Right ventricle myocardium superior (tissue), 1 donor: ENCODE data around the gene PHLDA3. TPM values are rescaled to one million over a fixed set of nuclear protein-coding genes. Genes with fewer than 3 reads are reported as not detected.
A peak's percentile ranks its signal among the peaks of the same experiment; 100 is the strongest.

Source experiments
- ATAC-seq: fragments of 200-7000 bp; cut with Tn5 transposase; one replicate; pipeline ENCODE4 v1.9.1; 2020; ENCODE audit warnings: mild to moderate bottlenecking; ENCODE audit not compliant: poor library complexity
- DNase-seq: peaks from one replicate; pipeline ENCODE4 v3.0.0-alpha.2; 2020
- intact Hi-C: fragments of 100-400 bp; cut with DNase I; formaldehyde crosslinking; loops from one replicate; pipeline ENCODE4 v1.11.2; 2022
- long read RNA-seq: library from polyadenylated mRNA; unstranded; transcript quantifications from one replicate; pipeline ENCODE4 v2.0.0, GENCODE V29; 2021
- total RNA-seq: library from RNA; stranded (reverse); fragmentation: NEBNext Ultra II Directional; extraction: Animal tissue kit (Norgen Biotek cat#: 25700); gene quantifications from one replicate; pipeline ENCODE4 v1.2.1, GENCODE V29; 2021
- donor health status: DM: no; HTN: yes; CAD: no; lungs with severe emphysema.

PHLDA3 gene
- total RNA-seq = 21.5 TPM
- long read RNA-seq, transcript PHLDA3-202 (2 exons, 2,640 nt) = major isoform, 82 of 86 reads
- long read RNA-seq, partial matches to known transcripts = 0 of 86 reads
- long read RNA-seq, other reads (novel, unspliced or antisense) = 3 of 86 reads

DNA sequence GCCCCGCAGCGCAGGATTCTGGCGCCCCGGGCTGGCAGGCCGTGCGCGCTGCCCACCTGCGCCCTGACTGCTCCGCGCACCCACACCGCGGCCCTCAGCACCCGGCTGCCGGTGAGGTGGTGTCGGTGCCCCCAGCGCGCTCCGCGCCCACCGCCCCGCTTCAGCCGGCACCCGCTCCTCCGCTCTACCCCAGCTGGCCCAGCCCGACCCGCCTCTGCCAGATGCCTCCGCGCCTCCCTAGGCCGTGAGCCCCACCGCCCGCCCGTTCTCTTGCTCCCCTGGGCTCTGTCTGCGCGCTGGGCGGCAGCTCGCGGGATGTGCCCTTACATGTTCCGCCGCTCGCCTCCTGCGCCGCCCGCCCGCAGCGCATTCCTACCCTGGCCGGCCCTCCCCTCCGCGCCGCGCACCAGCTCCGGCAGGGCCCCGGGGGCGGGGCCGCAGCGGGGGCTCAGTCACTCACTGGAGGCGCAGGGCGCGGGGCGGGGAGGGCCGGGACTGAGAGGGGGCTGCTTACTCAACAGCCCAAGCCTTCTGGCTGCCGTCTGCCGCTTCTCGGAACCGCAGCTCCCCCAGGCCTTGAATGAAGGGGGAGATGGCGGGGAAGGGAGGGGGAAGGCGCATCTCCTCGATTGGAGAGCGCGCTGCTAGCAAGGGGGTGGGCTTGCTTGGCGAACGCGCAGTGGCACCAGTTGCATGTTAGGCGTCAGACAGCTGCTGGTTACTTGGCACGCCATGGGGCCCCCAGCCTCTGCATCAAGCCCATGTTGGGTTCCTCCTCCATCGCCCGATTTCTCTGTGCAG is at the start of gene PHLDA3:
Gene PHLDA3 (minus strand): TSS at position 345 of the 801 bp plus-strand sequence. CDS start 402 bp downstream, outside the sequence.
- intact Hi-C loops = no loop called here
- ATAC-seq = peak; percentile 88
- peak; percentile 95 for DNase-seq

DNA sequence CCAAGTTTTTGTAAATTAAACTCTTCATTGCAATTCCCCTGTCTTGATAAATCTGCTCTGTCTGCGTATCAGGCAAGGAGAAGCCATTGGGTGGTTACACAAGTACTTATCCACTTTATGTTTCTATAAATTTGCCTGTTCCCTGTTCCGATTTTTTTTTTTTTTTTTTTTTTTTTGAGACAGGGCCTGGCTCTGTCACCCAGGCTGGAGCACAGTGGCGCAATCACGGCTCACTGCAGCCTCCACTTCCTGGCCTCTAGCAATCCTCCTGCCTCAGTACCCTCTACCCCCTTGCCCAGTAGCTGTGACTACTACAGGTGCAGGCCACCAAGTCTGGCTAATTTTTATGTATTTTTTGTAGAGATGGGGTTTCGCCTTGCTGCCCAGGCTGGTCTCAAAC is 49.1 kb upstream of the PHLDA3 start:
- intact Hi-C loops = no loop called here

DNA sequence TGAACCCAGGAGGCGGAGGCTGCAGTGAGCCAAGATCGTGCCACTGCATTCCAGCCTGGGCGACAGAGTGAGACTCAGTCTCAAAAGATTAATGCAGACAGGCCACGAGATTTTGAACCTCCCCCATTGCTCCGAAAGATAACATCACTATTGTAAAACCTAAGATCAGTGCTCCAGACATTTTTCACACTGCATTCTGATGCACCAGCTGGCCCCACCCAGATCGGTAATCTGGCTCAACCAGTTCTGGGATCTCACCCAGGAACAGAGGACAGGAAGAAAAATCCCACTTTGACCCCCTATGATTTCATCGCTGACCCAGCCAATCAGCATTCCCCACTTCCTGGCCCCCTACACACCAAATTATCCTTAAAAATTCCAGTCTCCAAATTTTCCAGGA is 48.6 kb upstream of the PHLDA3 start:
- no peak for ATAC-seq
- intact Hi-C loops = no loop called here

More for the DNA sequence above, 49.1 kb upstream of the PHLDA3 start:
- ATAC-seq (no peak), DNase-seq (no peak)

DNA sequence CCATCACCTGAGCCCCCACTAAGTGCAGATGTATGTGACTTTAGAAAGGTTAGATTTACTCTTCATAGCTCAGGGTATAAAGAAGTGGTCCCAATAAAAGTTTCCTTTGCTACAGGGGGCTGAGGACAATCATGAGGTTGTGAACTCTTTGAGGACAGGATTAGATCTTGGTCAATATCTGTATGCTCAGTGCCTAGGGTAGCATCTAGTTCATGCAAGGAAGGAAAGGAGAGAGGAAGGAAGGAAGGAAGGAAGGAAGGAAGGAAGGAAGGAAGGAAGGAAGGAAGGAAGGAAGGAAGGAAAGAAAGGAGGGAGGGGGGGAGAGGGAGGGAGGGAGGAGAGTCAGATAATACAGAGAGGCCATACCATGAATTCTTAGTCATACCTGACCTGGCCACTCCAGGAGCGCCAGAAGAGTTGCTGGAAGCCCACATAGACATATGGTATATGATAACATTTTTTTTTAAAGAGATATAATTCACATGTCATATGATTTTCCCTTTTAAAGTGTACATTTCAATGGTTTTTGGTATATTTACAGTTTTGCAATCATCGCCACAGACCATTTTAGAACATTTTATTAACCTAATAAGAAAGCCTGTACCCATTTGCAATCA is 47.6 kb upstream of the PHLDA3 start:
- no peak for ATAC-seq
- DNase-seq = no peak
- intact Hi-C loops = no loop called here

More for the DNA sequence above, 48.6 kb upstream of the PHLDA3 start:
- no peak for DNase-seq

DNA sequence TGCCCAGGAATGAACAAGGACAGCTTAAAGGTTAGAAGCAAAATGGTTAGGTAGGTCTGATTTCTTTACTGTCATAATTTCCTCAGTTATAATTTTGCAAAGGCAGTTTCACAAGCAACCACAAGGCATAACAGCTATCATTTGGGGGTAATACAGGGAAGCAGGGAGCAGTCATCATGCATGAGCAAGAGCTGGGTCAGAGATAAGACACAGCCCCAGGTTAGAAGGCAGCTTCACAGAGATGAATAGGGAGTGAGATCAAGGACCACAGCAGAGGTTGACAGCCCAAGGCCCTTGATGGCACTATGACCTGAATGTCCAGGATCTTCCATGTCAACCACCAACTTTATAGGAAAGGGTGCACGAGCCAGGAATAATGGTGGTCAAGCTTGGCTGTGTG is 46.9 kb upstream of the PHLDA3 start:
- intact Hi-C loops = no loop called here
- DNase-seq (no peak), ATAC-seq (no peak)

DNA sequence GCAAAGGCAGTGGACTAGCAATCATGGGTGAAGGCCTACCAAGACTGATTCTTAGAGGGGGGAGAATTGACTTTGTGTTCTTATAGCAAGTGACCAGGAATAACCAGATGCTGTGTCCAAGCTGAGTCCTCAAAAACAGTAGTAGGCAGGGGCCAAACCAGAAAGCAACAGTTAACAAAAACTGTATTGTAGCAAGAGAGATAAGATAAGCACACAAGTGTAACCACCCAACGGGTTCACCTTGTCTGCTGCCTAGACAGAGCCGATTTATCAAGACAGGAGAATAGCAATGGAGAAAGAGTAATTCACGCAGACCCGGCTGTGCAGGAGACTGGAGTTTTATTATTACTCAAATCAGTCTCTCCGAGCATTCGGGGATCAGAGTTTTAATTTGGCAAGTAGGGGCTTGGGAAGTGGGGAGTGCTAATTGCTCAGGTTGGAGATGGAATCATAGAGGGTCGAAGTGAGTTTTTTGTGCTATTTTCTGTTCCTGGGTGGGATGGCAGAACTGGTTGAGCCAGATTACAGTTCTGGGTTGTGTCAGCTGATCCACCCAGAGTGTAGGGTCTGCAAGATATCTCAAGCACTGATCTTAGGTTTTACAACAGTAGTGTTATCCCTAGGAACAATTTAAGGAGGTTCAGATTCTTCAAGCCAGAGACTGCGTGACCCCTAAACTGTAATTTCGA is 46.2 kb upstream of the PHLDA3 start:
- ATAC-seq (no peak), DNase-seq (no peak)
- intact Hi-C loops = no loop called here

DNA sequence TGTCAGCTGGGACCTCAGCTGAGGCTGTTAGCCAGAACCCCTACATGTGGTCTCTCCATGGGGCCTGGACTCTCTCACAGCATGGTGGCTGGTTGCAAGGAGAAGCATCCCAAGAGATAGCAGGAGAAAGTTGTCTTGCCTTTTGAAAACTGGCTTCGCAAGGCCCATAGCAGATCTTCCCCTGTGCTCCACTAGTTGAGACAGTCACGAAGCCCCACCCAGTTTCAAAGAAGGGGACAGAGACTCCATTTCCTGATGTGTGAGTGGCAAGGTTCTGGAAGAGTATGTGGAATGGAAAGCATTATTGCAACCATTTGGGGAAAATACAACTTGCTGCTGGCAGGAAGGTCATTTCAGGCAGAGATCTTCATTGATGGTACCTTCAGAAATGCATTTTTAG is 45.5 kb upstream of the PHLDA3 start:
- DNase-seq (no peak), ATAC-seq (no peak)
- intact Hi-C loops = loop anchor here (5.0 kb wide), 1 partner anchor 67 kb away; no protein-coding TSS in a partner anchor

DNA sequence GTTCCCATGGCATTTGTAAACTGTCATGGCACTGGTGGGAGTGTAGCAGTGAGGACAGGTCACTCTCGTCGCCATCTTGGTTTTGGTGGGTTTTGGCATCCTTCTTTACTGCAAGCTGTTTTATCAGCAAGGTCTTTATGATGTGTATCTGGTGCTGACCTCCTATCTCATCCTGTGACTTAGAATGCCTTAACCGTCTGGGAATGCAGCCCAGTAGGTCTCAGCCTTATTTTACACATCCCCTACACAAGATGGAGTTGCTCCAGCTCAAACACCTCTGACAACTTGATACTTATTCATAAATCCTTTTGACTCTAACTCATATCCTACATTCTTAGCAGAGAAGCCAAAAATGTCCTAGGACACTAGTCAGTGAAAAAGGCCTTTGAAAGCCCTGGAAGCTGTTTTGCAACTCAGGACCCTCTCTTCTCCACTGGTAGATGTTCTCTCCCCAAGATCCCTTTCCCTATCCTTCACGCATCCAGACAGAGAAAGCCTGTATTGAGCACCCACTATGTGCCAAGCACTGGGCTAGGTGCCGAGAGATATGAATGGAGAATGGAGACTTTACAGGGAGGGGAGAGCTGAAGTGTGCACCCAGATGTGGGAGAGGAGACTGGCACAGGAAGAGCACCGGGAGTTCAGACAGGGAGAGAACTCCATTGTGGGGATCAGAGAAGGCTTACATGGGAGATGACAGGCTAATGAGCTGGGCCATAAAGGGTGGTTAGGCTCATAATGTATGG is 44.7 kb upstream of the PHLDA3 start:
- DNase-seq (no peak), ATAC-seq (no peak)
- intact Hi-C loops = loop anchor here (1.0 to 5.0 kb wide), 2 partner anchors 31 to 66 kb away; no protein-coding TSS in a partner anchor

DNA sequence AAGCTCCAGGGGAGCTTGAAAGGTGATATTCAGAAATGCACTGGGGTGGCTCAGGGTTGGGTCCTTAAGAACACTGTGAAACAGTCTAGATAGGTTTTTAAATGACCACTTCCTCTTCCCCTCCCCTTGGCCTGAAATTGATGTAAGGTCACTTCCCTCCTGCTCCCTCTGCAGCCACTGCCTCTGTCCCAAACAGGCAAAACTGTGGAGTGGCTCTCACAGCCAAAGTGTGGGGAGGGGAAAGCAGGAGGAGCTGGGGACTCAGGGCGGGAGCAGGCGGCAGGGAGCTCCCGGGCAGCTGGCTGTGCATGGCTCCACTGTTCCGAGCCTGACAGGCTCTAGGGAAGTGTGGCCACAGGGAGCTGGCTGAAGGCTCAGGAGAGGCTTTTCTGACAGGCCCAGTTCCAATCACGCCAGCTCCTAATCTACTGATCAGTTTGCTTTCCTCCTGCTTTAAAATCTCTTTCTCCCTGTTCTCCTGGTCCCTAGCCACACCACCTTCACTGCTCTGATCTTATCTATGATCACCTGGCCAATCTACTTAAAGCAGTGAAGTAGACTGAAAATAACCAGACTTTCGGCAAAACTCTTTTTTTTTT is 43.1 kb upstream of the PHLDA3 start:
- intact Hi-C loops = loop anchor here (5.0 kb wide), 1 partner anchor 65 kb away; no protein-coding TSS in a partner anchor
- ATAC-seq (peak; percentile 82), DNase-seq (peak; percentile 82)

DNA sequence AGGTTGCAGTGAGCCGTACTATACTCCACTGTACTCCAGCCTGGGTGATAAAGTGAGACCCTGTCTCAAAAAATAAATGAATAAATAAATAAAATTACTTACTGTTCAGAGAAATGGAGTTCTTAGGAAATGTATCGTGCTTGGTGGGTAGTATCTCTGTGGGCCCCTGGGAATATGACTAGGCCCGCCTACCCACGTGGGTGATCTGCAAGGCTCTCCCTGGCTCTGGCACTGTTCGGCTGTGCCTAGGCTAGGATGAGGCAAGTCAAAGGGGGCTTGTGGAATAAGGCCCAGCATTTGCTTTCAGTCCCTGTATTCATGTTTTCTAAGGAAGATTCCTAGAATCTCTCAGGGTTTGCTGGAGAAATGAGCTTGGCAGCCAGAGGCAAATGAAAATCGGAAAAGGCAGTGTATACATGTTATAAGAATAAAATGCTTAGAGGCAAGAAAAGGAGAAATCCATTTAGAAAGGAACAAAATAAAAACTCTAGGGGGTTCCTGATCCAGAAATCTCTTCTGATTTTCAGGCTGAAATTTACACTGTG is 42.5 kb upstream of the PHLDA3 start:
- no peak for DNase-seq
- no peak for ATAC-seq
- intact Hi-C loops = loop anchor here (5.0 kb wide), 1 partner anchor 64 kb away; no protein-coding TSS in a partner anchor

DNA sequence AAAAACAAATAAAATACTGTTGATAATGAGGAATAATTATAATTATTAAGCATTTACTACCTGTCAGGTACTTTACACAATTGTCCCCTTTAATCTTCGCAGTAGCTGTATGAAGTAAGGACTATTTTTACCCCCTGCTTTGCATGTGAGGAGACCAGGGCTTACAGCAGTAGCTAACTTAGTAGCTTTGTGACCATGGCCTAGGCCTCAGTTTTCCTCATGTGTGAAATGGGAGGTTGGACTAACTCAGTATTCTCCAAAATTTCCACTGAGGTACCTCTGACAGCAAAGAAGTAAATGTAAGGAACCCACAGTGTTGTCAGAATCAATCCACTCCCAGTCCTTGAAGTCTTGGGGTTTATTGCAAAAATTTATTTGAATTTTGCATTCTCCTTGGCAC is 41.7 kb upstream of the PHLDA3 start:
- DNase-seq (no peak), ATAC-seq (no peak)
- intact Hi-C loops = loop anchor here (5.0 kb wide), 1 partner anchor 63 kb away; no protein-coding TSS in a partner anchor

DNA sequence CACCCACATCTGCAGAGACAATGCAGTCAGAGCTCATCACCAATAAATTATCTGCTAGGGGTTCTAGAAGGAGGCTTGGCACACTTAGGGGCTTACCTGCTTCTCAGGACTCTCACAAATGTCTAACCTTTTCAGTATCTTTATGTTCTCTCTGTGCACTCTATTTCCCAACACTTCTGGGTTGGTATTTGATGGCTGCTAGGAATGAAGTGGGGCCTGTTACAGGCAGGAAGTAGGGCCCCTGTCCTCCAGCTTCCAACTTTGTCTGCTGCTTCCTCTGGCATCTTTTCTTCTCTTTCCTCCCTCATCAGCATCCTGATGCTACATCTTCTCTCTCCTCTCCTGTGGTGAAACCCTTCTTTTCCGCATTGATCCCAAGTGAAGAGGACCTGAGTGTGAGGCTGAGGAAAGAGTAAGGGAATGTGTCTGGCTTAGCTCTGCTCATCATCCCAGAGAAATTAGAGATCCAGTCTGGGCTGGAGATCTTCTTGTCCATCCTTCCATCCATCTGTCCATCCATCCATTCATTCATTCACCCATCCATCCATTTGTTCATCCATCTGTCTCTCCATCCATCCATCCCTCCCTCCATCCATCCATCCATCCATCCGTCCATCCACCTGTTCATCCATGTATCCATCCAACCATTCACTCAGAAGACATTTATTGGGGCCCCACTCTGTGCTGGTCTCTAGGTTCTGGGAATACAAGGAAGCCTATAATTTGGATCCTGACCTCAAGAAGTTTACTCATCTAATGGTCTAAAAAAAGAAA is 40.8 kb upstream of the PHLDA3 start:
- no peak for ATAC-seq
- DNase-seq = no peak
- intact Hi-C loops = loop anchor here (5.0 kb wide), 1 partner anchor 62 kb away; no protein-coding TSS in a partner anchor

DNA sequence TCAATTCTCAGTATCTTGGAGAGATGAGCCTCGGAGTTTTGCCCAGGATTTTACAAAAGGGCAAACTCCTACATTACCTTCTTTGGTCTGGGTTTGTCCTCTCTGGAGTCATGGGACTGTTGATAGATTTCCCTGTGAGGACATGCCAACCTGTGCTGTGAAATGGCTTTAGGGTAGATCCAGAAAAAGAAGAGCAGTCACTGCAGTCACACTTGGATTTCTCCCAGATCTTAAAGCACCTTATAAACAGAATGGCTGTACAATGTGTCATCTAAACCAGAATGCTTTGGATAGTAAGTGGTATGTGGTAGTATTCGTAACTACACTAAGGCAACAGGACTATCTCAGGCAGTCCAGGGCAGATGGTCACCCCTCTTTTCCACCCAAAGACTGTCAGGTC is 39.8 kb upstream of the PHLDA3 start:
- intact Hi-C loops = no loop called here
- DNase-seq (no peak), ATAC-seq (no peak)

DNA sequence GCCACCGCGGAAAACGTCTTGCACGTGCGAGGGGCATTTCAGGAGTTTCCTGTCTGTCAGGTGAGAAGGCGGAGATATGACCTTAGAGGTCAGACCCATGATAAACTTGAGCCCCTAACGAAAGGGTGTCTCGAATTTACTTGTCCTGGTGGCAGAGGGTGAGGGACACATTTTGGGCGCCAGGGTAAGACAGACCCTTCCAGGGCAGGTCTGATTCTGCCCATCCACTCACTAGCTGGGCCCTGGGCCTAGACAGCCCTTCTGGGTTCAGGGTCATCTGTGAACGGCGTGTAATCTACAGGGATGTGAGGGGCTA is 38.3 kb upstream of the PHLDA3 start:
- ATAC-seq (no peak), DNase-seq (no peak)
- intact Hi-C loops = no loop called here

DNA sequence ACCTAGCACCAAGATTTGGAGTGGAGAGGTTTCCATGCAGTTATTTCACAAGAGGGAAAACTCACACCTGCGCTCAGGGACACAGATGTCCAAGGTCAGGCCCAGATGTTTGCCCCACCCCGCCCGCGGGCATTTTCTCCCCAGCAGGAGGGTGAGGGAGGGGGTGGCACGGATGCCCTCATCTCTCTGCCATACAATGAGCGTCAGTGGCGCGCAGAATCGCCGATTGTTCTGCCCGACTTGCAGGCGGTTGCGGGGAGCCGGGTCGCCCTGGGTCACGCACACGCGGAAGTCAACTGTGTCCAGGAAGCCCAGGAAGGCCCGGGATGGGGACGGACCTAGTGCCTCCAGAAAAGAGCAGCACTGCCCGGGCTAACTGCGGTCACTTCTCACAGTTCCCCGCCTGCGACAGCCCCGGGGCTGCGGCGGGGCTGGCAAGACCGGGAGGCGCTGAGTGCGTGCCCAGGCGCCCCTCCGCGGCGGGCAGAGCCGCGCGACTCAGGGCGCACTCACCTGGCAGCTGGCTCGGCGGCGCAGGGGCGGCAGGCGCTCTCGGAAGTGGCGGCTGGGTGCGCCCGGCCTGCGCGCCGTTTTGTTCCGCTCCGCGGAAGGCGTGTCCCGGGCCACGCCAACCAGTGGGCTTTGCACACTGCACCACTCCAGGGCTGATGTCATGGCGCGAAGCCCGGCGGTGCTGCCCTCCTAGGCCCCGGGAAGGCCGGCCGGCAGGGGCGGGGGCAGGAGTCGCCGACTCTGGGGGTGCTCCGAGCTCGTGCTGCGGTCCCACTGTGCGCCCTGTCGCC is 37.8 kb upstream of the PHLDA3 start, which contains the start of gene CSRP1:
Gene CSRP1 (minus strand): TSS at position 567 of the 803 bp plus-strand sequence. CDS start 10,820 bp downstream, outside the sequence.
- intact Hi-C loops = no loop called here
- ATAC-seq = peak; percentile 94
- peak; percentile 94 for DNase-seq

DNA sequence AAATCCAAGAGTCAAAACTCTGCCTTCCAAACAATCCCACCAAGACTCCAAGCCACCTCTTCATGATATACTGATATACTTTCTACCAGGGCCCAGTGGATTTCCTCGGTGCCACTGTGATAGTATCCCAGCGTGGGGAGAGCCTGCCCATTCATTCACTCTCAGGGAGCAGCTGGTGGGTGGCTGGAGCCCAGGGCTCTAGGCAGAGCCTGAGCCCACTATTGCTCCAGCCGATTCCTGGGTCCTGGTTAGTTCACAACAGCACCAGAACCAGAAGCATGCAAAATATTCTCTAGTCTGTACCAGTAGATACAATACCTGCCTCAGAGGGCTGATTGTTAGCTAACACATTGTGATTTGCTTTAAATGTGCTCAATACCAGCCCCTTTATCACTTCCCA is 37.1 kb upstream of the PHLDA3 start:
- DNase-seq (no peak), ATAC-seq (no peak)
- intact Hi-C loops = no loop called here
